GM21423 (cell line): ENCODE results near the gene MT3.

Experiments
- ATAC-seq: cut with Tn5 transposase; IDR thresholded peaks from one replicate; pipeline ENCODE4 v1.9.1; 2021; ENCODE audit warnings: mild to moderate bottlenecking, moderate library complexity; ENCODE audit not compliant: unreplicated experiment

The MT3 gene

DNA sequence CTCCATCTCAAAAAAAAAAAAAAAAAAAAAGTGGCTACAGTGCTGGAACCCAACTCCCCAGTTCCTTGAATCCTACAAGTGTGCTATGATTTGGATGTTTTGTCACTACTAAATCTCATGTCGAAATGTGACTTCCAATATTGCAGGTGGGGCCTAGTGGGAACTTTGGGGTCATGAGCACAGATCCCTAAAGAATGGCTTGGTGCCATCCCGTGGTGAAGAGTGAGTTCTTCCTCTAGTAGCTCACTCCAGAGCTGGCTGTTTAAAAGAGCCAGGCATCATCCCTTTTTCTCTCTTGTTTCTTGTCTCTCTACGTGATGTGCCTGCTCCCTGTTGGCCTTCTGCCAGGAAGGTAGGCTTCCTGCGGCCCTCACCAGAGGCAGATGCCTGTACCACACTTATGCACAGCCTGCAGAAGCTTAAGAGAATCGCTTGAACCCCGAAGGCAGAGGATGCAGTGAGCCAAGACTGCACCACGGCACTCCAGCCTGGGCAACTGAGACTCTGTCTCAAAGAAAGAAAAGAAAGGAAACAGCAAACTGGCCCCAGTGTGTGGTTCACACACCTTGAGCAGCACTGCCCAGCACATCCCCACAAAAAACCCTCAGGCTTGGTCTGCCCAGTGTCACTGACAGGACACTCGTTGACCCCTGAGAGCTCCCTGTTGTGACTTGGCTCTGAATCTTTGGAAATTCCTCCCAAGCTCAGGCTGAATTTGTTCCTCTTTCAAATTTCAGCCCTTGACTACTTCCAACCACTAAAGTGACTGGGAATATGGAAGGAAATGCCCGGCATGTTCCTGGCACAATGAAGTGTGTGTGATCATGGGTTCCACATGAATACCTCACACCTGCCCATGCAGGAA is 39.4 kb downstream of the MT3 start:
- no peak for ATAC-seq

DNA sequence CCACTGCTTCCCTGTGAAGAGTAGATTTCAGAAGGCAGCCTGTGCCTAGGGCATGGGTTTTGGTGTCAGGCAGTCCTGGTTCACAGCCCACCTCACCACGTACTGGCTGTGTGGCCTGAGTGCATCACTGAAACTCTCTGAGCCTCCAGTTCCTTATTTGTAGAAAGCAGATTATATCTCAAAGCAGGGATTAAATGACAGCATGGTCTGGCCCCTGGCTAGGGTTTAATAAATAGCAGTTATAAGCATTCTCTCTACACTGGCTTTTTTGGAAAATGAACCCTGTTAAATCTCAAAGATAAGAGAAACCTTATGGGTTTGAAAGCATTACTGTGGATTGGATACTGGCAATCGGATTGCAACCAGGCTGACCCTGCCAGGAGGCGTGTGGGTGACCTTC is 40.2 kb downstream of the MT3 start:
- ATAC-seq, result no peak

DNA sequence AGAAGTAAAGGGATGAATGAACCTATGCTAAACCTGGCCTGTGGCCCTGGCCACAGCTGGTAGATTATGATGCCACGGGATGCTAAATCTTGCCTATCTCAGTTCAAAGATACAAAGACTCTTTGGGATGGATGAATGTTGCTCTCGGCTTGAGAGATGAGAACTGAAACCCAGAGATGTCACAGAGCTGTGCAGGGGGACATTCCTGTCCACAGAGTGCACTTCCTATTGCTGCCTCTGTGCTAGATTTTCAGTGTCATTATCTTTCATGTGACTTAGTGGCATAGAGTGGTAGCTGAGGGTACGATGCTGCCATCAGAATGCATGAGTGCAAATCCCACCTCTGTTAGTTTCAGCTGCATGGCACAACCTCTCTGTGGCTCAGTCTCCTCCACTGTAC is 40.8 kb downstream of the MT3 start:
- ATAC-seq, result no peak

DNA sequence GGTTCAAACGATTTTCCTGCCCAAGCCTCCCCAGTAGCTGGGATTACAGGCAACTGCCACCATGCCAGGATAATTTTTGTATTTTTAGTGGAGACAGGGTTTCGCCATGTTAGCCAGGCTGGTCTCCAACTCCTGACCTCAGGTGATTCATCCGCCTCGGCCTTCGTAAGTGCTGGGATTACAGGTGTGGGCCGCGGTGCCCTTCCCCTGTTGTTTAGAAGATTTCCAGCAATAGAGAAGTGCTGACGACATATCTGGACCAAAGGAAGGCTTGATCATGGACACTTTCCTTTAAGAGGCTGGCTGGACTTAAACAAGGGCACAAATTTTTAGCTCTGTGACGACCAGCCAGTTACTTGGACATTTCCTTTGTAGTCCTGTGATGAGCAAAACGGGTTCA is 41.9 kb downstream of the MT3 start:
- ATAC-seq, result no peak

DNA sequence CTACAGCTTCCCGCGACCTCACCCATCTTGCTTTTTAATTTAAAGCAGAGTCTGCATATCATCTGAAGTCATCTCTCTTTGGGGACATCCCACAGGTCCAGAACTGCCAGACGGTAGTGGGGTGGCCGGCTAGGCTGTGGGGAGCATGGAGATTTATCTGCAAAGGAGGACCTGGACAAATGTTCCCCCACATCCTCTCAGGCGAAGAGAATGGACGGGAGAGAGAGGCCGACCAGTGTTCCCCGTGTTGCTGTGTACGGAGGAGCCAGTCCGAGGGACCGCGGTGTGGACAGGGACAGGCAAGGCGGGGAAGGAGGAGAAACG is 42.5 kb downstream of the MT3 start:
- no peak for ATAC-seq

DNA sequence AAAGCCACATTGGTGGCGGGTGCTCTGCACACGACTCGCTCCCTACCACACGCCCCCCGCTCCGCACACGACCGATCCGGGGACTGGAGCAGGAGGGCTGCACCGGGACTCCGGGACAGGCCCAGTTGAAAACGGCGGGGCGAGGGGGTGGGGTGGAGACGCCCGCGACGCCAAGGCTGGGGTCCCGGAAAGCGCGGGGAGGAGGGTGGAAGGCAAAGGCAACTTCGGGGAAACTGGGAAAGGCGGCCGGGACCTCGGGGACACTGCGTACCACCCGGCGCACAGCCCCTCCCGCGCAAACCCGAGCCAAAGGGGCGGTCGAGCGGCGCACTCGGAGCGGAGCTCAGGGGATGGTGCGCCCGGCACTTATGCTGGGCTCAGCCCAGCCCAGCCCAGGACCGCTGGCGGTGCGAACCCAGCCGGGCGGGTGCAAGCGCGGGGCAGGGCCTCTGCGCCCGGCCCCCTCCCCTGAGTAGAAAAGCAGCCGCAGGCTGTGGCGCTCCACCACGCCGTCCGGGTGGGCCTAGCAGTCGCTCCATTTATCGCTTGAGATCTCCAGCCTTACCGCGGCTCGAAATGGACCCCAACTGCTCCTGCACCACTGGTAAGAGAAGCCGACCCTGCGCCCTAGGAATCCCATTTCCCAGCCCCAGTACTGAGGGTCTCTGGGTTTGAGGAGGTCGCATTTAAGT is 43.0 kb downstream of the MT3 start, which contains the start of gene MT1M:
Gene MT1M (plus strand): TSS at position 504 of the 692 bp plus-strand sequence. CDS start 73 bp downstream, at position 577.
- no peak for ATAC-seq

DNA sequence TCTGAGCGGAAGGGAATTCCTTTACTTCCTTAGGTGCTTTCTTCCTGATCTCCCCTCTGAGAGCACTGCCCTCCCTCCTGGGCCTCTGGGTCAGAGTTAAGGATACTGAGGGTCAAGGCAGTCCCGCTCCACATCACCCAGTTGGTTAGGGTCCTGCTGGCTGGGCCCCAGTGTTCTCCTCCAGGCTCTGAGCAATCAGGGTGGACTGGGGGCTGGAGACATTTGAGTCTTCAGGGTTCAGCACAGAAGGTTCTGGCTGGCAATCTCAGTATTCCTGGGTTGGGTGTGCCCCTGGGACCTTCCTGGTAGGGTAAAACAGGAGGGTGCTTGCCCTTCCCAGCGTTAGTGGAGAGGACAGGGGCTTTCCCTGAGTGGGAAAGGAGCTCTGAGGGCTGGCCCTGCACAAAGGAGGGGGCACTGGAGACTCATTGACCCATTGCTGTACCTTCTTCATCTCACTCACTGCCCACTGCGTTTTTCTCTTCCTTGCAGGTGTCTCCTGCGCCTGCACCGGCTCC is 43.6 kb downstream of the MT3 start:
- ATAC-seq, result no peak

DNA sequence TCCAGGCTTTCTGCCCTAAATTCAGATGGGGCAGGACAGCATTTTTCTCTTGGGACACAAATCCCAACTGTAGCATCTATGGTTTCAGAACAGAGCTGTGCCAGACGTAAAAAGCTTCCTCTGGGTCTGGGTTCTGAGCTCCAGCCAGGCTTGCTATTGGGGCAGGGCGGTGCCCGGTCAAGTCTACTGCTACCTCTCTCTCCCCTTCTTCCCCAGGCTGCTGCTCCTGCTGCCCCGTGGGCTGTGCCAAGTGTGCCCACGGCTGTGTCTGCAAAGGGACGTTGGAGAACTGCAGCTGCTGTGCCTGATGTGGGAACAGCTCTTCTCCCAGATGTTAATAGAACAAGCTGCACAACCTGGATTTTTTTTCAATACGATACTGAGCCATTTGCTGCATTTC is 44.2 kb downstream of the MT3 start:
- no peak for ATAC-seq

DNA sequence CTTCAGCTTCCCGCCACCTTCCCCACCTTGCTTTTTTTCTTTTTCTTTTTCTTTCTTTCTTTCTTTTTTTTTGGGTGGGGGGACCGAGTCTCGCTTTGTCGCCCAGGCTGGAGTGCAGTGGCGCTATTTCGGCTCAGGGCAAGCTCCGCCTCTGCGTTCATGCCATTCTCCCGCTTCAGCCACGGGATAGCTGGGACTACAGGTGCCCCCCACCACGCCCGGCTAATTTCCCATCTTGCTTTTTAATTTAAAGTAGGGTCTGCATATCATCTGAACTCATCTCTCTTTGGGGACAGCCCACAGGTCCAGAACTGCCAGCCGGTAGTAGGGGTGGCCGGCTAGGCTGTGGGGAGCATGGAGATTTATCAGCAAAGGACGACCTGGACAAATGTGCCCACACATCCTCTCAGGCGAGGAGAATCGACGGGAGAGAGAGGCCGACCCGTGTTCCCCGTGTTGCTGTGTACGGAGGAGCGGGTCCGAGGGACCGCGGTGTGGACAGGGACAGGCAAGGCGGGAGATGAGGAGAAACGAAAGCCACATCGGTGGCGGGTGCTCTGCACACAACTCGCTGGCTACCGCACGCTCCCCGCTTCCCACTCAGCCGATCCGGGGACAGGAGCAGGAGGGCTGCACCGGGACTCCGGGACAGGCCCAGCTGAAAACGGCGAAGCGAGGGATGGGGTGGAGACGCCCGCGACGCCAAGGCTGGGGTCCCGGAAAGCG is 45.5 kb downstream of the MT3 start:
- ATAC-seq, result no peak

DNA sequence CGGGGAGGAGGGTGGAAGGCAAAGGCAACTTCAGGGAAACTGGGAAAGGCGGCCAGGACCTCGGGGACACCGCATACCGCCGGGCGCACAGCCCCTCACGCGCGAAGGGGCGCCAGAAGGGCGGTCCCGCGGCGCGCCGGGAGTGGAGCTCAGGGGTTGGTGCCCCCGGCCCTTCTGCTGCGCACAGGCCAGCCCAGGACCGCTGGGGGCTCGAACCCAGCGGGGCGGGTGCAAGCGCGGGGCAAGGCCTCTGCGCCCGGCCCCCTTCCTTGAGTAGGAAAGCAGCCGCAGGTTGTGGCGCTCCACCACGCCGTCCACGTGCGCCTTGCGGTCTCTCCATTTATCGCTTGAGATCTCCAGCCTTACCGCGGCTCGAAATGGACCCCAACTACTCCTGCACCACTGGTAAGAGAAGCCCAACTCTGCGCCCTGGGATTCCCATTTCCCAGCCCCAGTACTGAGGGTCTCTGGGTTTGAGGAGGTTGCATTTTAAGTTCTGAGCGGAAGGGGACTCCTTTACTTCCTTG is 46.2 kb downstream of the MT3 start:
- no peak for ATAC-seq

DNA sequence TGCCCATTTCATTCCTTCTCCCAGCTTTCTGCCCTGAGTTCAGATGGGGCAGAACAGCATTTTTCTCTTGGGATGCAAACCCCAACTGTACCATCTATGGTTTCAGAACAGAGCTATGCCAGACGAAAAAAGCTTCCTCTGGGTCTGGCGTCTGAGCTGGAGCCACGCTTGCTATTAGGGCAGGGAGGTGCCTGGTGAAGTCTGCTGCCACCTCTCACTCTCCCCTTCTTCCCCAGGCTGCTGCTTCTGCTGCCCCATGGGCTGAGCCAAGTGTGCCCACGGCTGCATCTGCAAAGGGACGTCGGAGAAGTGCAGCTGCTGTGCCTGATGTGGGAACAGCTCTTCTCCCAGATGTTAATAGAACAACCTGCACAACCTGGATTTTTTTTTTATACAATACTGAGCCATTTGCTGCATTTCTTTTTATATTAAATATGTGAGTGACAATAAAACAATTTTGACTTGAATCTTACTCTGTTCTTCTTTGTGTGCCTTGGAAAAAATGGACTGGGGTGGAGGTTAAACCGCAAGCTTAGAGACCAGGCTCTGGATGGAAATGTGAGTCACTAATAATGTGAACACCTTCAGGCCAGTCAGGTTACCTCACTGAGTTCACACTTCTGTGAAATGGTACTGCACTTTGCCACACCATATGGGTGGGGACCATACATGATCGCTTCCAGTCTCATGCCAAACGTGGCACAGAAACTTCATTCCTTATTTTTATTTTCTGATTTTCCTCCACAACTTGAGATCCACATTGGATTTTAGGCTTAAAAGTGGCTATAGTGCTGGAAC is 47.5 kb downstream of the MT3 start:
- ATAC-seq, result no peak

DNA sequence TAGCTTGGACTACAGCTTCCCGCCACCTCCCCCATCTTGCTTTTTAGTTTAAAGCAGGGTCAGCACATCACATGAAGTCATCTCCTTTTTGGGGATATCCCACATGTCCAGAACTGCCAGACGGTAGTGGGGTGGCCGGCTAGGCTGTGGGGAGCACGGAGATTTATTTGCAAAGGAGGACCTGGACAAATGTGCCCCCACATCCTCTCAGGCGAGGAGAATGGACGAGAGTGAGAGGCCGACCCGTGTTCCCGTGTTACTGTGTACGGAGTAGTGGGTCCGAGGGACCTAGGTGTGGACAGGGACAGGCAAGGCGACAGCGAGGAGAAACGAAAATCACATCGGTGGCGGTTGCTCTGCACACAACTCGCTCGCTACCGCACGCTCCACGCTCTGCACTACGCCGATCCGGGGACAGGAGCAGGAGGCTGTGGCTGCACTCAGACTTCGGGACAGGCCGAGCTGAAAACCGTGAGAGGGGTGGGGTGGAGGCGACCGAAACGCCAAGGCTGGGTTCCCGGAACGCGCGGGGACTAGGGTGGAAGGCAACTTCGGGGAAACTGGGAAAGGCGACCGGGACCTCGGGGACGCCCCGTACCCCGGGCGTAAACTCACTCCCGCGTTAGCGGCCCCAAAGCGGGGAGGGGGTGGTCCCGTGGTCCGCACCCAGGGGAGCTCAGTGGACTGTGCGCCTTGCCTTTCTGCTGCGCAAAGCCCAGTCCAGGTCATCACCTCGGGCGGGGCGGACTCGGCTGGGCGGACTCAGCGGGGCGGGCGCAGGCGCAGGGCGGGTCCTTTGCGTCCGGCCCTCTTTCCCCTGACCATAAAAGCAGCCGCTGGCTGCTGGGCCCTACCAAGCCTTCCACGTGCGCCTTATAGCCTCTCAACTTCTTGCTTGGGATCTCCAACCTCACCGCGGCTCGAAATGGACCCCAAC is 48.8 kb downstream of the MT3 start, which contains the start of gene MT1A:
Gene MT1A (plus strand): TSS at position 853 of the 937 bp plus-strand sequence. CDS start 73 bp downstream, at position 926.
- ATAC-seq, result no peak

DNA sequence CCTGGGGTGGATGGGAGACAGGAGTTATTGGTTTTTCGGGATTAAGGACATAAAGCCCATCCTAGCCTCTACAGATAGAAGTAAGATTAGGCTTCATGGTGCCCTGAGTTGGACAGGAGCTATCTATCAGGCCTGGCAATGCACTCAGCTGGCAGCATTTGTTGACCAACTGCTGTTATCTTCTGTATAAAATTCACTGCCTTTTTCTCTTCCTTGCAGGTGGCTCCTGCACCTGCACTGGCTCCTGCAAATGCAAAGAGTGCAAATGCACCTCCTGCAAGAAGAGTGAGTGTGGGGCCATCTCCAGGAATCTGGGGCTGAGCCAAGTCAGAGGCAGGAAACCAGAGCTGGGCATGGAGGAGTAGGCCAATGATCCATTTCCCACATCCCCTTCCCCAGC is 49.7 kb downstream of the MT3 start:
- no peak for ATAC-seq

DNA sequence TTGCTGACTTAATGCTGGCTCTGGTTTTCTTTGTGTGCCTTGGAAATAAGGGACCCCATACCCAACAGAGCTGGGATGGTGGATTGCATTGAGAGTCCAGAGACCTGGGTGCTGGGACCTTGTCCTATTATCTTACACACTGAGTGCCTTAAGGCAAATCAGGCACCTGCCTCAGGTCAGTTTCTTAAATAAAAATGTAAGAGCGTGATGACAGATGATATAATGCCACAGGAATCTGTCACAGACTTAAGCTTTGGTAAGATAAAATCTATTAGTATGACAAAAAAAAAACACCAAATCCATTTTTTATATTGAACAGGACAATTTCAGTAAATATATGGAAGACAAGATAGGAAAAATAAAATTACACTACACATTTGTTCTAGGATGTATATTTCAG is 50.7 kb downstream of the MT3 start:
- ATAC-seq, result no peak
